RWPE2 (cell line): ENCODE data around the gene GPR107.
A peak's percentile ranks its signal among the peaks of the same experiment; 100 is the strongest.

Experiments
- ATAC-seq: fragments of 200-7000 bp; cut with Tn5 transposase; 3 replicates; pipeline ENCODE4 v1.9.1; 2021; ENCODE audit warnings: low read depth
- DNase-seq: peaks from one replicate; pipeline ENCODE4 v3.0.0-alpha.2; 2020; ENCODE audit warnings: low spot score
- H3K27ac ChIP-seq: fragments of 450-650 bp; 2 replicates; pipeline ENCODE4 v1.5.1; 2017; ENCODE audit warnings: mild to moderate bottlenecking; ENCODE audit not compliant: poor library complexity, severe bottlenecking
- H3K27me3 ChIP-seq: fragments of 250-450 bp; sonication (Bioruptor Pico); 2 replicates; pipeline ENCODE4 v1.5.1; 2021; ENCODE audit warnings: mild to moderate bottlenecking, moderate library complexity; ENCODE audit not compliant: insufficient read depth, poor library complexity, severe bottlenecking
- H3K36me3 ChIP-seq: fragments of 250-450 bp; sonication (Bioruptor Pico); 2 replicates; pipeline ENCODE4 v1.5.1; 2020; ENCODE audit warnings: low read depth, mild to moderate bottlenecking, moderate library complexity
- H3K4me1 ChIP-seq: fragments of 250-450 bp; sonication (Bioruptor Pico); 2 replicates; pipeline ENCODE4 v1.5.1; 2021; ENCODE audit warnings: mild to moderate bottlenecking, moderate library complexity; ENCODE audit not compliant: insufficient read depth, poor library complexity, severe bottlenecking
- H3K4me3 ChIP-seq: fragments of 250-450 bp; sonication (Bioruptor Pico); 2 replicates; pipeline ENCODE4 v1.5.1; 2021; ENCODE audit warnings: mild to moderate bottlenecking, moderate library complexity; ENCODE audit not compliant: severe bottlenecking
- H3K9me3 ChIP-seq: fragments of 250-450 bp; sonication (Bioruptor Pico); 2 replicates; pipeline ENCODE4 v1.5.1; 2021; ENCODE audit warnings: mild to moderate bottlenecking, moderate library complexity; ENCODE audit not compliant: severe bottlenecking
- CTCF ChIP-seq: fragments of 450-650 bp; IDR thresholded peaks from one replicate; pipeline ENCODE4 v1.5.1; 2017; ENCODE audit warnings: mild to moderate bottlenecking, moderate library complexity; ENCODE audit not compliant: poor library complexity, severe bottlenecking

GPR107 gene

GRCh38 chr9:130041648-130042405, 11.9 kb upstream of the GPR107 start:
- peak overlapping the region; percentile 69 for H3K4me3 ChIP-seq
- no peak for TF ChIP-seq CTCF
- H3K9me3 ChIP-seq = no peaks in the 10 kb centered on the region
- no peak for DNase-seq
- H3K36me3 ChIP-seq = no peaks in the 10 kb centered on the region
- H3K27me3 ChIP-seq = no peaks in the 10 kb centered on the region
- peaks cover 4% of the 10 kb centered on the region for H3K4me1 ChIP-seq
- peak; percentile 46 for ATAC-seq
- H3K27ac ChIP-seq = peak overlapping the region; percentile 24

GRCh38 chr9:130042406-130042884, 11.3 kb upstream of the GPR107 start:
- no peak for TF ChIP-seq CTCF
- Histone ChIP-seq H3K36me3 (no peaks in the 10 kb centered on the region), H3K4me1 (peaks cover 4% of the 10 kb centered on the region), H3K9me3 (no peaks in the 10 kb centered on the region), H3K27ac (peak overlapping the region; percentile 24), H3K4me3 (peak overlapping the region; percentile 69), H3K27me3 (no peaks in the 10 kb centered on the region)
- ATAC-seq (peak; percentile 36), DNase-seq (no peak)

GRCh38 chr9:130042885-130043653, 10.6 kb upstream of the GPR107 start, which contains the start of gene FNBP1:
TSS of gene FNBP1 (minus strand) at chr9:130043189. CDS start at chr9:130042975, 214 bp downstream.
- Histone ChIP-seq H3K27me3 (no peaks in the 10 kb centered on the region), H3K4me3 (peak within 1 kb of the TSS; percentile 69), H3K36me3 (no peaks in the 10 kb centered on the region), H3K4me1 (peaks cover 4% of the 10 kb centered on the region), H3K27ac (peak within 1 kb of the TSS; percentile 24), H3K9me3 (no peaks in the 10 kb centered on the region)
- ATAC-seq (peak; percentile 74), DNase-seq (no peak)
- TF ChIP-seq CTCF = no peak

- Histone ChIP-seq H3K9me3 (no peaks in the 10 kb centered on the region), H3K4me1 (peaks cover 4% of the 10 kb centered on the region), H3K27ac (no peak overlapping the region), H3K36me3 (no peaks in the 10 kb centered on the region), H3K4me3 (peak overlapping the region; percentile 69), H3K27me3 (no peaks in the 10 kb centered on the region)
- no peak for ATAC-seq
- TF ChIP-seq CTCF = no peak
- no peak for DNase-seq
These were observed 9.8 kb upstream of the GPR107 start for GRCh38 chr9:130043654-130044623.
